ENCODE data around the gene DUSP14.
A peak's percentile ranks its signal among the peaks of the same experiment; 100 is the strongest.
"Not testable (repeated sequence)": the region's sequence is repeated elsewhere in the genome, so short reads cannot be mapped to it uniquely, and the experiment has no call there.

Gene DUSP14

DNA sequence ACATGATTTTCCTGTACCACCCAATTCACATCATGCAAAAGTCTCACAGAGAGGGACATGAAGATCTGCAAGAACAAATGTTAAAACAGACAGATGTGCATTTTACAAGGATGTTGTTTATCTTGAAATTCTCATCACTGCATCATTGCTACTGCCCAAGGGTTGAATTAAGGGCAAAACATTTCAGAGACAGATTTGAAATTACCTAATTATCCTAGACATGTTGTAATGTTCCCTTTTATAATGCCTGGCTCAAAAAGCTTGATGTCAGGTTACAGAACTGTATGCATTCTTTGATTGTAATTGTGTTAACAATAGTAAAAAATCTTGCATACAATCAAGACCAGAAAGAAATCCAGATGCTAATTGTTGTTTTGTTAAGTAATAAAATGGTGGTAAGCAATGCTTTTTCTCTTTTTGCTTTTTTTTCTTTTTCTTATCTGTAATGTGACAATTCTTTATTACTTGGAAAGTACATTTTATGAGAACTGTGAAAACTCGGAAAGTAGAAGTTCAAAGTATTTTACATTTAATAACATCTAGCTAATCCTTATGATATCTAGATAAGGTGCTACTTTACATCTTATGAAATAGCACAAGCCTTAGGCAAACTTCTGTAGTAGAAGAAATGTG lies 3.6 kb upstream of the DUSP14 start:
- DNase-seq: no peak

DNA sequence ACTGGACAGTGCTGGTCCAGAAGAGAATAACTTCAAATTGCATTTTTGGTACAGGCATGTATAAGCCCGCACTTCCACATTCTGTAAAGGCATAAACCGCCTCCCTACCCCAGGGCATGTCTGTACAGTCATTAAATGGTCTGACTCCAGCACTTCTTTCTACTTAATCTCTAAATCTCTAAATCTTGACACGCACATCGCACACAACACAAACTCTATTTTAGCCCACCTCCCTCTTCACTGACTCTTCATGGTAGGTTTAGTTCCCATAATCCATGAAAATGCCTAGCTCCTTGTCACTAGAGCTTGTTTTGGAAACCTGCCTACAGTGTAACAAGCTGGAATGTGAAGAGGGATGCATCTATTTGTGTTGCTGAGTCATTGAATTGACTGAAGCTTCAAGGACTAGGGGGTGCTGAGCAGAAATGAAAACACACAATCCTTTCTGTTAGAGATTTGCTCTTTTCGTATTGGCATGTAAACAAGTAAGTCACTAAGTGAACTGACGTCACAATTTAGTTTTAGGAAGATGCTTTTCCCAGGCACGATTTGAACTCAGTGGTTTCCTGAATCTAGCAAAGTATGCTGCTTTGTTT lies 1.6 kb upstream of the DUSP14 start:
- no peak for DNase-seq

GRCh38 chr17:37488607-37489196 lies 989 bp upstream of the DUSP14 start:
- no peak for DNase-seq

DNA sequence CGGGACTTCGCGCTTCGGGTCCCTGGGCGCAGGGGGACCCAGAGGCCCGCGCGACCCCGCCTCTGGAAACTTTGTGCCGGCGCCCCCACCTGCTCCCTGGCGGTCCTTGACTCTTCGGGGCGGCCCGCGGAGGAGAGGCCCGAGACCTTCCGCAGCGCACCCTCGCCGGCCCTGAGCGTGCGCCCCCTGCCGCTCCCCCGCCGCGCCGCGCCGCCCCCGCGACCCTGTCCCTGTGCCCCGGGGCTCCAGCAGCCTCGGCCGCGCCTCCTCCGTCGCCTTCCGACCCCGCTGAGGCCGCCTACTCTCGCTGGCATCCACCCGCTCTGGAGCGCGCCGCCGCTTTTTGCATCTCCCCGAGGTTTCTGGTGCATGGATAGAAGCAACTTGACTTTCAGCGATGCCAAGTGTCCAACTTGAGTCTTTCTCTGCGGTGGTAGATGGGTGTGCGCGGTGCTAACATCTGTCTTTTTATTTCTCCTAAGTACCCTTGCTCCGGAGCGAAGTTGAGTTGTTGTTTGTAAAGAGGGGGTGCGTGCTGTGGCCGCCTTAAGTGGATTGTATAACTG lies 414 bp downstream of the DUSP14 start:
- DNase-seq: no peak

- no peak for DNase-seq
Measured at GRCh38 chr17:37490638-37491614, 1.2 kb downstream of the DUSP14 start.

- no peak for DNase-seq
Measured at GRCh38 chr17:37492167-37492566, 2.5 kb downstream of the DUSP14 start.

DNA sequence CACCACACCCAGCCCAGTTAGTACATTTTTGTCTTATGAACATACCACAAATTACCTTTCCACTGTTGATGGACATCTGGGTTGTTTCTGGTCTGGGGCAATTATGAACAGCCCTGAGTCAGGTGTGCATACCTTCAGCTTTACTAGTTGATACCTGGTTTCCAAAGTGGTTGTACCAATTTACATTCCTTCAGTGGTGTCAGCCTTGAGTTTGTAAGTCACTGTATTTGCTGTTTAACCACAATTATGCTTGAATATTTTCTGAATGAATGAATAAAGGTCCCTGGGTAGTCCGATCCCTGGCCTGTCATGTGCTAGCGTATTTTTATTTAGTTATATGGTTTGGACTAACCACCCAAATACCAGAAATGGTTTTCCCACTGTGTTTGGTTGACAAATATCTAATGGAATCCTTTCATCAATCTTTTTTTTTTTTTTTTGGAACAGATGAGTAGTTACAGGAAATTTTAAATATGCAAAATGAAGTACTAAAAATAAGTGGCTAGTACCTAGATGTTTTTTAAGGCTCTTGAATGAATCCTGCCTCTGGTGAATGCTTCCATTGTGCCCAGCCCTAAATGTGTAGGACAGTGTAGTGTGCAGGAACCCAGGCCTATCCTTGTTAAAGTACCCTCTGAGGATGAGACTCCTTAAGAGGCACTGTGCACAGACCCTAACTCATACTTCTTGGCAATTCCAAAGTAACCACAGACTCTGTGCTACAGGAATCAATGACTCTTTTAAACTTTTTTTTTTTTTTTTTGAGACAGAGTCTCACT lies 3.7 kb downstream of the DUSP14 start:
- DNase-seq: no peak

GRCh38 chr17:37494401-37494831 lies 4.7 kb downstream of the DUSP14 start:
- no peak for DNase-seq

DNA sequence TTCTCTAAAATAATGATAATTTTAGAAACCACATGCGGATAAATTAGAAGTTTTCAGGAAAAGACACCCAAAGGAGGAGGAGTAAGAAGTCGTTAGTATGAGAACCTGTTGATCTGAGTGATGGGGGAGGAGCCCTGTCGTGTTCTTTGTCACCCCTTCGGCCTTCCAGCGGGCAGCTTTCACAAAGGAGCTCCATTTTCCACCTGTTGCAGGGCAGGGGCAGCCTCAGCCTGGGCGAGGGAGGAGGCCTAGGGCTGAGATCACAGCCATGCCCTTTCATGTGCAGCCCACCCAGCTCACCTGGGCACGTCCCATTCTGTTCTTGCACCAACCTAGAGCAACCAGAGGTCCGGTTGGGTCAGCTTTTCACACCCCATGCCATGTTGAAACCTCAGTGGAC lies 5.3 kb downstream of the DUSP14 start:
- DNase-seq: no peak

- DNase-seq: no peak
Measured at GRCh38 chr17:37500378-37500777, 10.7 kb downstream of the DUSP14 start.

- no peak for DNase-seq
Measured at GRCh38 chr17:37502009-37502936, 12.6 kb downstream of the DUSP14 start.

DNA sequence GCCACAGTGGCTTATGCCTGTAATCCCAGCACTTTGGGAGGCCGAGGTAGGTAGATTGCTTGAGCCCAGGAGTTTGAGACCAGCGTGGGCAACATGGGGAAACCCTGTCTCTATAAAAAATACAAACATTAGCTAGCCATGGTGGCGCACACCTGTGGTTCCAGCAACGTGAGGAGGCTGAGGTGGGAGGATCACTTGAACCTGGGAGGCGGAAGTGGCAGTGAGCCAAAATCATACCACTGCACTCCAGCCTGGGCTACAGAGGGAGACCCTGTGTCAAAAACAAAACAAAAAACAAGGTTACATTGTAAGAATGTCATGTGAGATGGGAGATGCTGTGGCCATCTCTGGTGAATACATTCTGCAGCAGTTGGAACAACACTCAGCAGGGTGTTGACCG lies 13.5 kb downstream of the DUSP14 start:
- DNase-seq: no peak

- DNase-seq: no peak
Measured at GRCh38 chr17:37505333-37505732, 15.6 kb downstream of the DUSP14 start.

DNA sequence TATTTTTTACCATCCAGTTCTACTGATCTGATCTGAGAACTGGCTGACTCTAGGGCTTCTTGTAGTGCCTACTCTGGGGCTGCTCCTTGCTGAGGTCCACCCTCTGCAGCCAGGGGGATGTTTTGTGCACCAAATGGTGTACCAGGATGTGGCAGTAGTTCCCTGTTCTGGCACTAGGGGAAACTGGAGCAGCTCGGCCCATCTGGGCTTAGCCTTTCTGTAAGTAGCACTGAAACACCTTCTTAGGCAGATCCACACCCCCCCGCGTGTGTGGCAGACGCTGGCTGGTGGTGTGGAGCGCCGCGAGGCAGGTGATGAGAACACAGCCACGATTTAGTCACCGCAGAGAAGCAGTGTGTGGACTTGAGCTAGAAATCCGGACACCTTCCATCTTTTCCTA lies 17.0 kb downstream of the DUSP14 start:
- no peak for DNase-seq

DNA sequence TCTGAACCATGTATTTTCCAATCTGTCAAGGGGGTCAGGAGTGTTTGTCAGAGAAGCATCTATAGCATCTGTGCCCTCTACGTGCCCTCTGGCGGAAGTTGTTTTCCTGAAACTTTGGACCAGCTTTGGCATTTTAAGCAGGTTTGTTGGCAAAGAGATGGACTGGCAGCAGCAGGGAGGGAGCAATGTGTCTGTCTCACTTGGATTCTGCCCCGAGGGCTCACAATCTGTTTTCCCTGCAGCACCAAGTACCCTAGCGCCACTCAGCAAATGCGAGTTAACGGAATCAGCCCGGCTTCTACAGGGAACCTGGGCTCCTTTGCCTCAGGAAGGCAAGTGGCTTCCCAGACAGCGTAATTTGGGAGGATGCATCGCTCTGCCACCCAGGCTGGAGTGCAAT lies 17.4 kb downstream of the DUSP14 start:
- no peak for DNase-seq

- DNase-seq: no peak
Measured at GRCh38 chr17:37510056-37510455, 20.4 kb downstream of the DUSP14 start.

DNA sequence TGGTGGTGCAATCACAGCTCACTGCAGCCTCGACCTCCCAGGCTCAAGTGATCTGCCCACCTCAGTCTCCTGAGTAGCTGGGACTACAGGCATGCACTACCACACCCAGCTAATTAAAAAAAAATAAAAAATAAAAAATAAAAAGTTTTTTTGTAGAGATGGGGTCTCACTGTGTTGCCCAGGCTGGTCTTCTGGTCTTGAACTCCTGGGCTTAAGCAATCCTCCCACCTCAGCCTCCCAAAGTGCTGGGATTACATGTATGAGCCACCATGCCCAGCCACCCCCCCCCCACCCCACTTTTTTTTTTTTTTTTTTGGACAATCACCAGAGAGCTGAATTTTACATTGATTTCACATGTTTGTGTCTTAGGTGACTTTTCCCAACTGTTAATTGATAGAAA lies 22.0 kb downstream of the DUSP14 start:
- not testable (repeated sequence) for DNase-seq

DNA sequence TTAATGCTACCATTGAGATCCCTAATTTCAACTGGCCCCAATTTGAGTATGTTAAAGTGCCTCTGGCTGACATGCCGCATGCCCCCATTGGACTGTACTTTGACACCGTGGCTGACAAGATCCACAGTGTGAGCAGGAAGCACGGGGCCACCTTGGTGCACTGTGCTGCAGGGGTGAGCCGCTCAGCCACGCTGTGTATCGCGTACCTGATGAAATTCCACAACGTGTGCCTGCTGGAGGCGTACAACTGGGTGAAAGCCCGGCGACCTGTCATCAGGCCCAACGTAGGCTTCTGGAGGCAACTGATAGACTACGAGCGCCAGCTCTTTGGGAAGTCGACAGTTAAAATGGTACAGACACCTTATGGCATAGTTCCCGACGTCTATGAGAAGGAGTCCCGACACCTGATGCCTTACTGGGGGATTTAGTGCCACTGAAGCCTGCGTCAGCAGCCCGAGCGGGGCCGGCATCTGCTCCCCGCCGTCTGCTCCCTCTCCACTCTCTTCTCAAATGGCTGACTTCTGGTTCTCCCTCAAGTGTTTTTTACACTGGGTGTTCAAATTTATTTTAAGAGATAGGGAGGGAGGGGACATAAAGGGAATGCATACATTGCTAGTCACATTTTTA lies 22.9 kb downstream of the DUSP14 start:
- no peak for DNase-seq

GRCh38 chr17:37513711-37514110 lies 24.0 kb downstream of the DUSP14 start:
- DNase-seq: no peak

GRCh38 chr17:37516127-37516571 lies 26.5 kb downstream of the DUSP14 start:
- peak; percentile 29 for DNase-seq

GRCh38 chr17:37517881-37518280 lies 28.2 kb downstream of the DUSP14 start:
- DNase-seq: no peak

Data from NCI-H1417 treated with DMSO at 0.1 percent for 48 hours (cell line).